ENCODE data around the gene PAF1. TPM values are rescaled to one million over a fixed set of nuclear protein-coding genes. Genes with fewer than 3 reads are reported as not detected.

Gene PAF1
- total RNA-seq, 1 donor from 2014 or later = 70.2 TPM

DNA sequence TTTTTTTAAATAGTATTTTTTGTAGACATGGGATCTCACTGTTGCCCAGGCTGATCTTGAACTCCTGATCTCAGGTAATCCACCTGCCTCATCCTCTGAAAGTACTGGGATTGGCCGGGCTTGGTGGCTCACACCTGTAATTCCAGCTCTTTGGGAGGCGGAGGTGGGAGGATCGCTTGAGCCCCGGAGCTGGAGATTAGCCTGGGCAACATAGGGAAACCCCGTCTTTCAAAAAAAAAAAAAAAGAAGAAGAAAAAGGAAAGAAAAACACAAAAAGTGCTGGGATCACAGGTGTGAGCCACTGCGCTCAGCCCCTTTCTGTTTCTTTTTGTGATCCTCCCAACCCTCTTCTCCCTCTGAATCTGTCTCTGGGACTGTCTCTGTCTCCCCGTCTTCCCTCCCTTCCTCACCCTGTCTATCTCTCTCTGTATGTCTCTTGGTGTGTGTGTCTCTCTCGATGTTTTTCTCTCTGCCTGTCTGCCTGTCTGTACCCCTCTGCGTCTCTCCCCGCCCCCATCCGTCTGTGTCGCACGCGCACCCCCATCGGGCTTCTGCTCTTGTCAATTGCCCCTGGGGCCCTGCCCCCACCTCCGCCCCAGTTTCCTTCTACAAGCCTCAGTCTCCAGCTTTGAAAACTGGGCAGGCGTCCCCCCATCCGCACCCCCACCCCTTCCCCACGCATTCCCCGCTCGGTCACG lies 15.2 kb upstream of the PAF1 start:
- TF ChIP-seq POLR2A (IDR thresholded peaks at IDR 0.05) = peak in 1 of 2 donors; percentile 14
- TF ChIP-seq POLR2AphosphoS5 (IDR thresholded peaks at IDR 0.05; ENCODE audit: insufficient read depth in 1 of 2, low read depth in 1 of 2) = peak in 1 of 2 donors; percentile 6
- TF ChIP-seq, protein P1, sequence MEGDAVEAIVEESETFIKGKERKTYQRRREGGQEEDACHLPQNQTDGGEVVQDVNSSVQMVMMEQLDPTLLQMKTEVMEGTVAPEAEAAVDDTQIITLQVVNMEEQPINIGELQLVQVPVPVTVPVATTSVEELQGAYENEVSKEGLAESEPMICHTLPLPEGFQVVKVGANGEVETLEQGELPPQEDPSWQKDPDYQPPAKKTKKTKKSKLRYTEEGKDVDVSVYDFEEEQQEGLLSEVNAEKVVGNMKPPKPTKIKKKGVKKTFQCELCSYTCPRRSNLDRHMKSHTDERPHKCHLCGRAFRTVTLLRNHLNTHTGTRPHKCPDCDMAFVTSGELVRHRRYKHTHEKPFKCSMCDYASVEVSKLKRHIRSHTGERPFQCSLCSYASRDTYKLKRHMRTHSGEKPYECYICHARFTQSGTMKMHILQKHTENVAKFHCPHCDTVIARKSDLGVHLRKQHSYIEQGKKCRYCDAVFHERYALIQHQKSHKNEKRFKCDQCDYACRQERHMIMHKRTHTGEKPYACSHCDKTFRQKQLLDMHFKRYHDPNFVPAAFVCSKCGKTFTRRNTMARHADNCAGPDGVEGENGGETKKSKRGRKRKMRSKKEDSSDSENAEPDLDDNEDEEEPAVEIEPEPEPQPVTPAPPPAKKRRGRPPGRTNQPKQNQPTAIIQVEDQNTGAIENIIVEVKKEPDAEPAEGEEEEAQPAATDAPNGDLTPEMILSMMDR (IDR thresholded peaks at IDR 0.05) = no peak
- Histone ChIP-seq H3K27me3 (no peaks in the 10 kb centered on the region), H3K9me3 (no peaks in the 10 kb centered on the region), H3K27ac (peak overlapping the region; percentile 100), H3K4me3 (peak overlapping the region; percentile 97 to 98), H3K4me1 (peaks cover 55% of the 10 kb centered on the region), H3K36me3 (peaks cover 6 to 23% of the 10 kb centered on the region in 2 donors)
- peak in 1 of 2 donors; percentile 98 for DNase-seq (ENCODE audit: extremely low spot score in 2 of 2)
- intact Hi-C loops (cut with DNase I) = no loop called here

DNA sequence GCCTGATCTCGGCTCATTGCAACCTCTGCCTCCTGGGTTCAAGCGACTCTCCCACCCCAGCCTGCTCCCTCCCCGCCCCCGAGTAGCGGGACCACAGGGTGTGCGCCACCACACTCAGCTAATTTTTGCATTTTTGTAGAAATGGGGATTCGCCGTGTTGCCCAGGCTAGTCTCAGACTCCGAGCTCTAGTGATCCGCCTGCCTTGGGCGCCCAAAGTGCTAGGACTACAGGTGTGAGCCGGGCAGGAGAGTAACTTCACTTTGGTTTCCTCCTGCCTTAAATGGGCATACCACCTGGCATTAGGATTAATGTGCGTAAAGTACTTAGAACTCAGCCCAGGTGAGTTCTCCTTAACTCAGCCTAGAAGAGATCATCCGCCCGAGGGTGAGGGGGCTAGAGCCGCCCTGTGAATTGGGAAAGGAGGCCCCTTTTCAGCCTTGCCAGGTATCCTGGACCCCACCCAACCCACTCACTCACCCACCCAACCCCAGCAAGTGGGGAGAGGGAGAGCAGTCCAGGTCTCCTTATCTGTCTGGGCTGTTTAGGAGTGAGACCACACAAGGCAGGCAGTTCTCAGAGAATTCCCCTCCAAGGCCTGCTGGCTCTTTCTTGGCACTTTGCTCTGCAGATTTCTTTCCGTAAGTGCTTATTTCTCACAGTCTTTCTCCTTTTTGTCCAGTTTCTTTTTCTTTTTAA lies 14.5 kb upstream of the PAF1 start:
- TF ChIP-seq POLR2A (IDR thresholded peaks at IDR 0.05) = no peak
- TF ChIP-seq, protein P1 (IDR thresholded peaks at IDR 0.05) = no peak
- TF ChIP-seq POLR2AphosphoS5 (IDR thresholded peaks at IDR 0.05; ENCODE audit: insufficient read depth in 1 of 2, low read depth in 1 of 2) = no peak
- H3K9me3 ChIP-seq = no peaks in the 10 kb centered on the region
- intact Hi-C loops (cut with DNase I) = no loop called here
- peaks cover 52% of the 10 kb centered on the region for H3K4me1 ChIP-seq
- peak overlapping the region; percentile 97 to 98 for H3K4me3 ChIP-seq
- no peak for DNase-seq (ENCODE audit: extremely low spot score in 2 of 2)
- H3K27me3 ChIP-seq = no peaks in the 10 kb centered on the region
- peak overlapping the region; percentile 100 for H3K27ac ChIP-seq
- peaks cover 6 to 23% of the 10 kb centered on the region in 2 donors for H3K36me3 ChIP-seq

DNA sequence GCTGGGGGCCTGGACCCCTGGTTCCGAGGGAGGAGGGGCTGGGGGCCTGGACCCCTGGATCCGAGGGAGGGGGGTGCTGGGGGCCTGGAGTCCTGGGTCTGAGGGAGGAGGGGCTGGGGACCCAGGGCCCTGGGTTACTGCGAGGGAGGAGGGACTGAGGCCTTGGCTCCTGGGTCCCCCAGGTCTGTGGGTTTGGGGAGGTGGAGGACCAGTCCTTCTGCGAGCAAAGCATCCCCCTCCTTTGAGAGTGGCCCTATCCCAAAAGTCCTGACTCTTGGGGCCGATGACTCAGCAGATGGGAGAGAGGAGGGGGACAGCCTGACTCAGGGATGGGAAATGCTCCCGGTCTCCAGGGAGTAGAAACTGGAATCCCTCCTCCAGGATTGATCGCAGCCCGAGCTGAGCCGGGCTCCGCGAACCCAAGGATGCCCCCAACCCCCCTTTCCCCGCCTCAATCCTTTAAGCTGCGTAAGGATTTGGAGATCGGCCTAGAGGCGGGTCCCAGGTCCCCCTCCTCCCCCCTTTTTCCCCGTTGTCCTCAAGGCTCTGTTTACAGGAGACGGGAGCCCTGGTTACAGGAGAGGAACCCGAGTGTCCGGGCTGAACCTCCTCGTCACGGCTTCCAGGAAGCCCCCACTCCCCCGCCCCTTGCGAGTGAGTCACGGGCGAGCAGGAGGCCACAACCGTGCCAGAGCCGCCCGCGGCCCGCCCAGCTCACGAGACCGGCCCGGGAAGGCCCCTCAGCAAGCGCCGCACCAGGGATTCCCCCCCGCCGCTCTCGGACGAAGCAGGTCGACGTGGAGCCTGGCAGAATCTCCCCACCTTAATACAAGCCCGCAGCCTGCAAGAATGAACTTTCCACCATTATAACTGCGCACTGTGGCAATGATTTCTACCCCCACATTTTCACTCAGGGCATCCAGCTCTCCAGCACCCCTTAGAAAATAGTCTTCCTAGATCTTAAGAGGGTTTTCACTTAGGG lies 12.7 kb upstream of the PAF1 start:
- H3K9me3 ChIP-seq = no peaks in the 10 kb centered on the region
- TF ChIP-seq POLR2A (IDR thresholded peaks at IDR 0.05) (peak in 1 of 2 donors; percentile 86), POLR2AphosphoS5 (IDR thresholded peaks at IDR 0.05; ENCODE audit: insufficient read depth in 1 of 2, low read depth in 1 of 2) (peak; percentile 98)
- TF ChIP-seq, protein P1 (IDR thresholded peaks at IDR 0.05) = no peak
- DNase-seq (ENCODE audit: extremely low spot score in 2 of 2) = peak in 1 of 2 donors; percentile 100
- H3K36me3 ChIP-seq = peaks cover 5 to 17% of the 10 kb centered on the region in 2 donors
- H3K27me3 ChIP-seq = no peaks in the 10 kb centered on the region
- H3K27ac ChIP-seq = peak overlapping the region; percentile 100
- peaks cover 60% of the 10 kb centered on the region for H3K4me1 ChIP-seq
- intact Hi-C loops (cut with DNase I) = no loop called here
- peak overlapping the region; percentile 62 to 68 for H3K4me3 ChIP-seq

DNA sequence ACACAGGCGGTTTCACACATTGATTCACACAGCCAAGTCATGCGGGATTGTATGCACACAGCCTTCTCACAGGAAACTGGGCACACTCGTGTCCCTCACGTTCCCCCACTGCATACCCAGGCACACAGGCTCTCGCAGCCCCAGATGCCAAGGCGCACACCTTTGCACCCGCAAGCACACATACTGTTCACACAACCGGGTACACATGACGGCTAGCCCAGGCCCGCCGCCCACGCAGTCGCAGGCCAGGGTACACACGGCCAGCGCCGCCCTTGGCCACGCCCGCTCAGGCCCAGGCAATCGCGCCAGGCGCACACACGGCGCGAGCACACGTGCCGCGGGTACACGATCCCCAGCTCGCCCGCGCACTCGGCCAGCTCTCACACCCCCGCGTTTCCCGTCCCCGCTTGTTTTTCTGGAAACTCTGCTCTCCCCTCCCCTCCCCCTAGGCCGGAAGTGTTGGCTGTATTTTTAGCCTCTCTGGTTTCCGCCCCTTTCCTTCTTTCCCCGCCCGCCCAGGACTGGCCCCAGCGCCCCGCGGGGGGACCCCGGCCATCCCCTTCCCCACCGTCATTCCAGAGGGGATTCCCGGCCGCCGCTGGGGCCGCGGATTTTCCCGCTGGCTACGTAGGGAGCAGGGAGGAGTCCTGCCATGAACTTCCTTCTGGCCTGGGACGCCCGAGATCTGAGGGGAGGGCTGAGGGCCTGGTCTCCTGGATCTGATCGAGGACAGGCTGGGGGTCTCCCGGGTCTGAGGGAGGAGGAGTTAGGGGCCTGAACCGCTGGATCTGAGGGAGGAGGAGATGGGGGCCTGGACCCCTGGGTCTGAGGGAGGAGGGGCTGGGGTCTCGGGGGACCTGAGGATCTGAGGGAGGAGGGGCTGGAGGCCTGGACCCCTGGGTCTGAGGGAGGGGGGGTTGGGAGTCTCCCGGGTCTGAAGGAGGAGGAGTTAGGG lies 11.7 kb upstream of the PAF1 start:
- Histone ChIP-seq H3K27ac (peak overlapping the region; percentile 100), H3K4me3 (peak overlapping the region; percentile 62 to 68), H3K4me1 (peaks cover 70% of the 10 kb centered on the region), H3K9me3 (no peaks in the 10 kb centered on the region), H3K36me3 (peaks cover 0 to 7% of the 10 kb centered on the region in 2 donors), H3K27me3 (no peaks in the 10 kb centered on the region)
- intact Hi-C loops (cut with DNase I) = no loop called here
- peak in 1 of 2 donors; percentile 95 for DNase-seq (ENCODE audit: extremely low spot score in 2 of 2)
- no peak for TF ChIP-seq POLR2A (IDR thresholded peaks at IDR 0.05)
- peak; percentile 67 to 82 for TF ChIP-seq POLR2AphosphoS5 (IDR thresholded peaks at IDR 0.05; ENCODE audit: insufficient read depth in 1 of 2, low read depth in 1 of 2)
- TF ChIP-seq, protein P1 (IDR thresholded peaks at IDR 0.05) = no peak
